HepG2 (cell line): ENCODE data around the gene IFIT2. TPM values are rescaled to one million over a fixed set of nuclear protein-coding genes. Genes with fewer than 3 reads are reported as not detected.

Source experiments
- ARNT ChIP-seq: fragments of 450-650 bp; IDR thresholded peaks from 2 replicates; pipeline ENCODE4 v1.6.1; 2017
- CENPX ChIP-seq: sonication (generic); formaldehyde crosslinking; IDR thresholded peaks from 2 replicates; pipeline ENCODE4 v1.9.0; 2021; ENCODE audit warnings: mild to moderate bottlenecking, missing genetic modification reagents, moderate library complexity
- CREB3 ChIP-seq: sonication (generic); formaldehyde crosslinking; IDR thresholded peaks from 2 replicates; pipeline ENCODE4 v1.5.0; 2020; ENCODE audit warnings: missing genetic modification reagents
- HNRNPL ChIP-seq: fragments of 200-400 bp; formaldehyde crosslinking; IDR thresholded peaks from 2 replicates; pipeline ENCODE4 v1.6.1; 2017; ENCODE audit warnings: mild to moderate bottlenecking, low read depth, low read length
- HOMEZ ChIP-seq: IDR thresholded peaks from 2 replicates; pipeline ENCODE4 v1.6.1; 2016; ENCODE audit warnings: low read depth
- IRF2 ChIP-seq: IDR thresholded peaks from 2 replicates; pipeline ENCODE4 v1.6.1; 2018; ENCODE audit warnings: missing genetic modification reagents, missing compliant biosample characterization
- MBNL3 ChIP-seq: fragments of 250-450 bp; sonication (Bioruptor Pico); conservative IDR thresholded peaks from 2 replicates; pipeline ENCODE4 v1.8.0; 2022; ENCODE audit warnings: mild to moderate bottlenecking, inconsistent platforms
- NFKB2 ChIP-seq: sonication (generic); formaldehyde crosslinking; IDR thresholded peaks from 2 replicates; pipeline ENCODE4 v1.4.0; 2020; ENCODE audit warnings: missing genetic modification reagents, borderline replicate concordance
- RAD51 ChIP-seq: fragments of 450-650 bp; IDR thresholded peaks from 2 replicates; pipeline ENCODE4 v1.6.1; 2016; ENCODE audit warnings: borderline replicate concordance
- RXRA ChIP-seq: sonication (generic); formaldehyde crosslinking; IDR thresholded peaks from 2 replicates; pipeline ENCODE4 v1.5.1; 2020; ENCODE audit warnings: missing genetic modification reagents
- SAP130 ChIP-seq: IDR thresholded peaks from 2 replicates; pipeline ENCODE4 v1.6.1; 2016; ENCODE audit warnings: low read depth
- ZBTB8A ChIP-seq: sonication (generic); formaldehyde crosslinking; IDR thresholded peaks from 2 replicates; pipeline ENCODE4 v1.4.0; 2020; ENCODE audit warnings: mild to moderate bottlenecking, low read depth, missing genetic modification reagents, borderline replicate concordance
- ZNF142 ChIP-seq: sonication (generic); formaldehyde crosslinking; IDR thresholded peaks from 2 replicates; pipeline ENCODE4 v1.4.0; 2020; ENCODE audit warnings: missing genetic modification reagents
- ZNF3 ChIP-seq: IDR thresholded peaks from 2 replicates; pipeline ENCODE4 v1.7.0; 2017; ENCODE audit warnings: inconsistent platforms
- ZNF512B ChIP-seq: sonication (generic); formaldehyde crosslinking; IDR thresholded peaks from 2 replicates; pipeline ENCODE4 v1.5.1; 2020; ENCODE audit warnings: missing genetic modification reagents, mild to moderate bottlenecking, borderline replicate concordance
- polyA plus RNA-seq, 8 experiments: library from polyadenylated mRNA; depleted of rRNA in 3 of 8; stranded (reverse) in 7 of 8; unstranded in 1 of 8; fragments of >200 nt; fragmentation: Illumina TruSeq in 4 of 8; extraction: Trizol in 4 of 8; gene quantifications; 2 replicates each; pipeline versions ENCODE4 v1.2.1 to v1.2.3, GENCODE V29; 2011 to 2016; ENCODE audit warnings: low read depth in 4 of 8, missing spikeins in 1 of 8, mixed read lengths in 1 of 8; ENCODE audit not compliant: insufficient read depth in 1 of 8
- total RNA-seq, 5 experiments: library from RNA; depleted of rRNA; stranded (reverse); fragments of >200 nt; fragmentation: Illumina TruSeq; extraction: Trizol; gene quantifications; 2 replicates each; pipeline ENCODE4 v1.2.3, GENCODE V29; 2016; ENCODE audit warnings: low read depth in 1 of 5

IFIT2 gene
- total and polyA plus RNA-seq, 2 of the 13 experiments (the other 11 are each of a cell fraction or from before 2014, with no cell fraction given): 0.04 to 0.15 TPM

- TF ChIP-seq ZNF3 (CRISPR knock-in tag): no peak
- no peak for TF ChIP-seq CREB3 (CRISPR knock-in tag)
- no peak for TF ChIP-seq ARNT
- no peak for TF ChIP-seq HOMEZ (CRISPR knock-in tag)
- no peak for TF ChIP-seq ZBTB8A (CRISPR knock-in tag)
- TF ChIP-seq MBNL3 (CRISPR knock-in tag): no peak
- peak; percentile 63; the same call in 1 of the 2 replicates for TF ChIP-seq ZNF142 (CRISPR knock-in tag)
- peak; percentile 60 for TF ChIP-seq SAP130 (CRISPR knock-in tag)
- TF ChIP-seq HNRNPL: no peak
- TF ChIP-seq IRF2 (CRISPR knock-in tag): peak; percentile 56
- TF ChIP-seq ZNF512B (CRISPR knock-in tag): no peak
- no peak for TF ChIP-seq NFKB2 (CRISPR knock-in tag)
- no peak for TF ChIP-seq RAD51
- TF ChIP-seq CENPX (CRISPR knock-in tag): no peak
- no peak for TF ChIP-seq RXRA (CRISPR knock-in tag)
- TF ChIP-seq, all 625 proteins: peak for 11
Observed at GRCh38 chr10:89301721-89302445, at the start of gene IFIT2 (continued).
